ENCODE measurements around the gene HSPA14.

Gene HSPA14

DNA sequence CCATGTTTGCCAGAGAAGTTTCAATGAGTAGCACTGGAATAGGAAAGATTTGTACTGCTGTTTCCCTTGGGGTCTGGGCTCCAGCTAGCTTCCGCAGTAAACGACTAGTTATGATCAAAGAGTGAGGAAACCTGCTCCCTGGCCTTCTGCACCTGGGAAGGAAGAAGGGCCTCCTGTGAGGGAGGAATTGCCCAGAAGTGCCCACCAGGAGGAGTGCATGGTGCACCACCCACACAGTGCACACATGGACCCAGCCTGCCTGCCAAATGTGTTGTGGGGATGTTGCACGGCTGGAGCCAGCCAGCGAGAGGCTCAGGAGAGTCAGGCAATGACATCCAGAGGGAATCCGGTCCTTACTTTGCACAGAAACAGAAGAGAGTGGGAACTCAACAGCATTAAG lies 36.4 kb upstream of the HSPA14 start:
- no peak for TF ChIP-seq EZH2phosphoT487 (conservative IDR thresholded peaks at IDR 0.05; ENCODE audit: low read length)
- TF ChIP-seq, protein P1, sequence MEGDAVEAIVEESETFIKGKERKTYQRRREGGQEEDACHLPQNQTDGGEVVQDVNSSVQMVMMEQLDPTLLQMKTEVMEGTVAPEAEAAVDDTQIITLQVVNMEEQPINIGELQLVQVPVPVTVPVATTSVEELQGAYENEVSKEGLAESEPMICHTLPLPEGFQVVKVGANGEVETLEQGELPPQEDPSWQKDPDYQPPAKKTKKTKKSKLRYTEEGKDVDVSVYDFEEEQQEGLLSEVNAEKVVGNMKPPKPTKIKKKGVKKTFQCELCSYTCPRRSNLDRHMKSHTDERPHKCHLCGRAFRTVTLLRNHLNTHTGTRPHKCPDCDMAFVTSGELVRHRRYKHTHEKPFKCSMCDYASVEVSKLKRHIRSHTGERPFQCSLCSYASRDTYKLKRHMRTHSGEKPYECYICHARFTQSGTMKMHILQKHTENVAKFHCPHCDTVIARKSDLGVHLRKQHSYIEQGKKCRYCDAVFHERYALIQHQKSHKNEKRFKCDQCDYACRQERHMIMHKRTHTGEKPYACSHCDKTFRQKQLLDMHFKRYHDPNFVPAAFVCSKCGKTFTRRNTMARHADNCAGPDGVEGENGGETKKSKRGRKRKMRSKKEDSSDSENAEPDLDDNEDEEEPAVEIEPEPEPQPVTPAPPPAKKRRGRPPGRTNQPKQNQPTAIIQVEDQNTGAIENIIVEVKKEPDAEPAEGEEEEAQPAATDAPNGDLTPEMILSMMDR (IDR thresholded peaks at IDR 0.05; ENCODE audit: insufficient read depth, low read length, poor library complexity, severe bottlenecking) = no peak
- H4K20me1 ChIP-seq (ENCODE audit: low read depth, low read length) = no peaks in the 10 kb centered on the region
- no peaks in the 10 kb centered on the region for H3K36me3 ChIP-seq (ENCODE audit: low read length)
- H3F3A ChIP-seq (ENCODE audit: insufficient read depth) = no peaks in the 10 kb centered on the region
- H3K27ac ChIP-seq (ENCODE audit: low read depth, low read length) = no peak overlapping the region
- no peaks in the 10 kb centered on the region for H3K27me3 ChIP-seq (ENCODE audit: low read length)
- H3K4me3 ChIP-seq (ENCODE audit: insufficient read depth, low read length, poor library complexity, severe bottlenecking) = no peak overlapping the region
- no peak overlapping the region for H3K9ac ChIP-seq (ENCODE audit: low read length)
- no peak overlapping the region for H2AFZ ChIP-seq (ENCODE audit: low read depth, low read length, severe bottlenecking)
- no peaks in the 10 kb centered on the region for H3K9me3 ChIP-seq (ENCODE audit: insufficient read depth, low read length)
- H3K79me2 ChIP-seq (ENCODE audit: insufficient read depth, low read length) = no peaks in the 10 kb centered on the region
- H3K4me2 ChIP-seq (ENCODE audit: low read depth, low read length, poor library complexity, severe bottlenecking) = no peak overlapping the region
- no peaks in the 10 kb centered on the region for H3K9me2 ChIP-seq (replicated peaks; ENCODE audit: insufficient read depth, low read length)

- H2AFZ ChIP-seq (ENCODE audit: low read depth, low read length, severe bottlenecking) = no peak overlapping the region
- H4K20me1 ChIP-seq (ENCODE audit: low read depth, low read length) = no peaks in the 10 kb centered on the region
- H3K4me3 ChIP-seq (ENCODE audit: insufficient read depth, low read length, poor library complexity, severe bottlenecking) = no peak overlapping the region
- TF ChIP-seq, protein P1 (IDR thresholded peaks at IDR 0.05; ENCODE audit: insufficient read depth, low read length, poor library complexity, severe bottlenecking) = no peak
- no peak for TF ChIP-seq EZH2phosphoT487 (conservative IDR thresholded peaks at IDR 0.05; ENCODE audit: low read length)
- H3K9me2 ChIP-seq (replicated peaks; ENCODE audit: insufficient read depth, low read length) = no peaks in the 10 kb centered on the region
- no peak overlapping the region for H3K4me2 ChIP-seq (ENCODE audit: low read depth, low read length, poor library complexity, severe bottlenecking)
- H3K27me3 ChIP-seq (ENCODE audit: low read length) = no peaks in the 10 kb centered on the region
- H3K36me3 ChIP-seq (ENCODE audit: low read length) = no peaks in the 10 kb centered on the region
- H3K9ac ChIP-seq (ENCODE audit: low read length) = no peak overlapping the region
- H3K9me3 ChIP-seq (ENCODE audit: insufficient read depth, low read length) = no peaks in the 10 kb centered on the region
- H3K79me2 ChIP-seq (ENCODE audit: insufficient read depth, low read length) = no peaks in the 10 kb centered on the region
- H3F3A ChIP-seq (ENCODE audit: insufficient read depth) = no peaks in the 10 kb centered on the region
- no peak overlapping the region for H3K27ac ChIP-seq (ENCODE audit: low read depth, low read length)
Measured at GRCh38 chr10:14803827-14804226, 34.3 kb upstream of the HSPA14 start.

DNA sequence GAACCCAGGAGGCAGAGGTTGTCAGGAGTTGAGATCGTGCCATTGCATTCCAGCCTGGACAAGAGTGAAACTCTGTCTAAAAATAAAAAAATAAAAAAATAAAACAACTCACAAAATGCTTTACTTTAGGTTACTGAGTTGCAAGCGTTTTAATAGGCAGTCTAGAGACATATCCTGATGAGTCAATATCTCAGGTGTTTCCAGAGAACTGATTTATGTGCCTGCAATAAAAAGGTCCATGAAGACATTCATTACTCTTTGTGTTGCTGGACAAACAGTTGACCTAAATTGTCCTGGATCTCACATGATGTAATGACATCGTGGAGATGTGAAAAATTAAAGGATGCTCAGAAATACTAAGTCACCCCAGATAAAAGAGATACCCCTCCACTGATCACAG lies 31.8 kb upstream of the HSPA14 start:
- H3K27me3 ChIP-seq (ENCODE audit: low read length) = no peaks in the 10 kb centered on the region
- H4K20me1 ChIP-seq (ENCODE audit: low read depth, low read length) = no peaks in the 10 kb centered on the region
- no peak overlapping the region for H3K4me2 ChIP-seq (ENCODE audit: low read depth, low read length, poor library complexity, severe bottlenecking)

More for the DNA sequence above, 31.8 kb upstream of the HSPA14 start:
- Histone ChIP-seq H3K9me3 (ENCODE audit: insufficient read depth, low read length) (no peaks in the 10 kb centered on the region), H3K36me3 (ENCODE audit: low read length) (no peaks in the 10 kb centered on the region), H3F3A (ENCODE audit: insufficient read depth) (no peaks in the 10 kb centered on the region), H3K4me3 (ENCODE audit: insufficient read depth, low read length, poor library complexity, severe bottlenecking) (no peak overlapping the region), H3K9ac (ENCODE audit: low read length) (no peak overlapping the region), H3K79me2 (ENCODE audit: insufficient read depth, low read length) (no peaks in the 10 kb centered on the region), H3K9me2 (replicated peaks; ENCODE audit: insufficient read depth, low read length) (no peaks in the 10 kb centered on the region), H3K27ac (ENCODE audit: low read depth, low read length) (no peak overlapping the region), H2AFZ (ENCODE audit: low read depth, low read length, severe bottlenecking) (no peak overlapping the region)
- TF ChIP-seq, protein P1 (IDR thresholded peaks at IDR 0.05; ENCODE audit: insufficient read depth, low read length, poor library complexity, severe bottlenecking) = no peak
- no peak for TF ChIP-seq EZH2phosphoT487 (conservative IDR thresholded peaks at IDR 0.05; ENCODE audit: low read length)

Data from SU-DHL-6 (cell line).